Measurements from ENCODE around the gene ZNF366. TPM values are rescaled to one million over a fixed set of nuclear protein-coding genes. Genes with fewer than 3 reads are reported as not detected.

ZNF366 gene
- total RNA-seq, 1 donor from 2014 or later = 3.1 TPM

- DNase-seq (ENCODE audit: low spot score) = no peak
These were observed 15.4 kb upstream of the ZNF366 start for GRCh38 chr5:72522607-72523006.

GRCh38 chr5:72519111-72519510 is 11.9 kb upstream of the ZNF366 start:
- no peak for DNase-seq (ENCODE audit: low spot score)

GRCh38 chr5:72518001-72518683 is 10.9 kb upstream of the ZNF366 start:
- DNase-seq (ENCODE audit: low spot score) = peak; percentile 33

- no peak for DNase-seq (ENCODE audit: low spot score)
These were observed 9.7 kb upstream of the ZNF366 start for GRCh38 chr5:72516916-72517315.

GRCh38 chr5:72515211-72515610 is 8.0 kb upstream of the ZNF366 start:
- DNase-seq (ENCODE audit: low spot score) = no peak

GRCh38 chr5:72512593-72512860 is 5.3 kb upstream of the ZNF366 start:
- no peak for DNase-seq (ENCODE audit: low spot score)

- DNase-seq (ENCODE audit: low spot score) = no peak
These were observed 4.8 kb upstream of the ZNF366 start for GRCh38 chr5:72511774-72512592.

- DNase-seq (ENCODE audit: low spot score) = no peak
These were observed 4.2 kb upstream of the ZNF366 start for GRCh38 chr5:72511366-72511765.

GRCh38 chr5:72510610-72511181 is 3.5 kb upstream of the ZNF366 start:
- no peak for DNase-seq (ENCODE audit: low spot score)

- DNase-seq (ENCODE audit: low spot score) = no peak
These were observed 2.2 kb upstream of the ZNF366 start for GRCh38 chr5:72509401-72509800.

- no peak for DNase-seq (ENCODE audit: low spot score)
These were observed 1.3 kb upstream of the ZNF366 start for GRCh38 chr5:72508241-72509170.

GRCh38 chr5:72507907-72508238 is 663 bp upstream of the ZNF366 start:
- DNase-seq (ENCODE audit: low spot score) = no peak

GRCh38 chr5:72506158-72506549 is 1.1 kb downstream of the ZNF366 start:
- no peak for DNase-seq (ENCODE audit: low spot score)

- no peak for DNase-seq (ENCODE audit: low spot score)
These were observed 1.6 kb downstream of the ZNF366 start for GRCh38 chr5:72505539-72506157.

GRCh38 chr5:72505016-72505415 is 2.2 kb downstream of the ZNF366 start:
- no peak for DNase-seq (ENCODE audit: low spot score)

GRCh38 chr5:72503888-72504491 is 3.2 kb downstream of the ZNF366 start:
- no peak for DNase-seq (ENCODE audit: low spot score)

GRCh38 chr5:72501488-72501887 is 5.7 kb downstream of the ZNF366 start:
- DNase-seq (ENCODE audit: low spot score) = no peak

- no peak for DNase-seq (ENCODE audit: low spot score)
These were observed 7.5 kb downstream of the ZNF366 start for GRCh38 chr5:72499730-72500129.

- DNase-seq (ENCODE audit: low spot score) = no peak
These were observed 8.1 kb downstream of the ZNF366 start for GRCh38 chr5:72499090-72499489.

- DNase-seq (ENCODE audit: low spot score) = no peak
These were observed 8.9 kb downstream of the ZNF366 start for GRCh38 chr5:72498284-72498683.

GRCh38 chr5:72497823-72498222 is 9.4 kb downstream of the ZNF366 start:
- no peak for DNase-seq (ENCODE audit: low spot score)

Measured in mucosa of gallbladder (tissue), 1 donor.